IPS DF 6.9 (cell line): Measurements from ENCODE around the gene BAX.

Experiments used
- DNase-seq: peaks from one replicate; pipeline ENCODE4 v3.0.0-alpha.2; 2013; ENCODE audit warnings: low read depth, low spot score
- H3K27ac ChIP-seq: one replicate; pipeline ENCODE4 v1.5.1; 2013; ENCODE audit warnings: low read length, control low read depth
- H3K27me3 ChIP-seq: 2 replicates; pipeline ENCODE4 v1.6.1; 2013; ENCODE audit warnings: mild to moderate bottlenecking, low read length; ENCODE audit not compliant: control insufficient read depth, insufficient read depth
- H3K36me3 ChIP-seq: 2 replicates; pipeline ENCODE4 v1.6.1; 2013; ENCODE audit warnings: low read length; ENCODE audit not compliant: control insufficient read depth, insufficient read depth
- H3K4me1 ChIP-seq: 2 replicates; pipeline ENCODE4 v1.6.1; 2013; ENCODE audit warnings: low read length; ENCODE audit not compliant: control insufficient read depth, insufficient read depth
- H3K4me3 ChIP-seq: 2 replicates; pipeline ENCODE4 v1.5.1; 2013; ENCODE audit warnings: mild to moderate bottlenecking, low read length
- H3K9me3 ChIP-seq: 2 replicates; pipeline ENCODE4 v1.6.1; 2013; ENCODE audit warnings: low read length, inconsistent platforms; ENCODE audit not compliant: control insufficient read depth, insufficient read depth
- WGBS: extraction: QIAGEN DNeasy Blood & Tissue Kit; methylation state at CpG from one replicate; pipeline ENCODE4 v1.1.7; 2013; ENCODE audit warnings: mixed read lengths, missing lambda C conversion rate; ENCODE audit not compliant: insufficient read length, insufficient coverage; 5-methylcytosine and 5-hydroxymethylcytosine counted together

BAX gene

DNA sequence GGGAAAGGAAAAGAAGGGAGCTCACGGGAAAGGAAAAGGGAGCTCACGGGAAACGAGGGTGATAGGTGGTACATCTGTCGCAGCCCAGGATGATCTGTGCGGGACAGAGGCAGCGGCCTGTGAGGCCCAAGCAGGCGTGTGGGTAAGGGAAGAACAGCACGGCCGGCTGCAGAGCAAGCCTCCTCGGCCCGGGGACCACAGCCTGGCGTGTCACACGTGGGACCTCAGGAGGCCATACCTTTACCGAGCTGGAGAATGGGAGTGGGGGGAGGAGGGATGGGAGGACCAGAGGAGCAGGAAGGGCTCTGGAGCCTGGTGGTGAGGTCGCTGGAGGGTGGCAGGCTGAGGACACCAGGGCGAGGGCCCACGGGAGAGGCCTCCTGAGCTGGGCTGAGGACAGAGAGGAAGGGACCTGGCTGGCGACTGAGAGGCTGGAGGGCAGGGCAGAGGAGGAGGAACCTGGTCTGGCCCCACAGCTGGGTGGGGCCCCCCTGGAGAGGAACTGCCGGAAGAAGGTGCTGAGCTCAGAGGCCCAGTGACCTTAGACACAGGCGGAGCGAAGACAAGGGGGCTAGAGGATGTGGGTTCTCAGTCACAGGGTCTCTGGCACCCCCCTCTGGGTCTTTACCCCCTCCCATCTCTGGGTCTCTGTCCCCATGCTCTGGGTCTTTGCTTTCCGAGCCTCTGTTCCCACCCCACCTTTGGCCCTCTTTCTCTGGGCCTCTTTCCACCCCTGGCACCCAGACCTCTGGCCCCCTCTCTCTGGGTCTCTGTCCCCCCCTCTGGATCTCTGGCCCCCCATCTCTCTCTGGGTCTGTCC, 7.6 kb downstream of the BAX start:
- H3K4me3 ChIP-seq, result no peak overlapping the region

DNA sequence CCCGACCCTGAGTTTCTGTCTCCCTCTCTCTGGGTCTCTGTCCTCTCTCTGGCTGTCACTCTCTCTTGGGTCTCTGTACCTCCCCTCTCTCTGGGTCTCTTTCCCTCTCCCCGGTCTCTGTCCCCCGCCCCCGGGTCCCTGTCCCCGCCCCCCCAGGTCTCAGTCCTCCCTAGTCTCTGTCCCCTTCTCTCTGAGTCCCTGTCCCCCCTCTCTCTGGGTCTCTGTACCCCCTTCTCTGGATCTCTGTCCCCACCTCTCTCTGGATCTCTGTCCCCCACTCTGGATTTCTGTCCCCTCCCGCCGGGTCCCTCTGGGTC, 8.1 kb downstream of the BAX start:
- H3K4me3 ChIP-seq, result no peak overlapping the region
- WGBS, result no CpG with 5 or more reads among the region's 7 CpGs
- no peak for DNase-seq
- no peaks in the 10 kb centered on the region for H3K27me3 ChIP-seq
- H3K9me3 ChIP-seq, result no peaks in the 10 kb centered on the region
- H3K4me1 ChIP-seq, result peaks cover 6% of the 10 kb centered on the region; the same call in 1 of the 2 replicates
- no peak overlapping the region for H3K27ac ChIP-seq
- H3K36me3 ChIP-seq, result peaks cover 16% of the 10 kb centered on the region

More for the DNA sequence above, 7.6 kb downstream of the BAX start:
- Histone ChIP-seq H3K4me1 (peaks cover 6% of the 10 kb centered on the region; the same call in 1 of the 2 replicates), H3K27me3 (no peaks in the 10 kb centered on the region), H3K36me3 (peaks cover 16% of the 10 kb centered on the region), H3K27ac (no peak overlapping the region), H3K9me3 (no peaks in the 10 kb centered on the region)
- DNase-seq, result no peak
- WGBS, result no CpG with 5 or more reads among the region's 22 CpGs

- H3K27ac ChIP-seq, result peak overlapping the region; percentile 7
- no peaks in the 10 kb centered on the region for H3K27me3 ChIP-seq
- no peak for DNase-seq
- no peaks in the 10 kb centered on the region for H3K9me3 ChIP-seq
- peaks cover 6% of the 10 kb centered on the region; the same call in 1 of the 2 replicates for H3K4me1 ChIP-seq
- WGBS, result no CpG with 5 or more reads among the region's 28 CpGs
- H3K4me3 ChIP-seq, result peak overlapping the region; percentile 30; the same call in 1 of the 2 replicates
- peaks cover 16% of the 10 kb centered on the region for H3K36me3 ChIP-seq
These were observed 8.9 kb downstream of the BAX start for GRCh38 chr19:48963371-48964204.

DNA sequence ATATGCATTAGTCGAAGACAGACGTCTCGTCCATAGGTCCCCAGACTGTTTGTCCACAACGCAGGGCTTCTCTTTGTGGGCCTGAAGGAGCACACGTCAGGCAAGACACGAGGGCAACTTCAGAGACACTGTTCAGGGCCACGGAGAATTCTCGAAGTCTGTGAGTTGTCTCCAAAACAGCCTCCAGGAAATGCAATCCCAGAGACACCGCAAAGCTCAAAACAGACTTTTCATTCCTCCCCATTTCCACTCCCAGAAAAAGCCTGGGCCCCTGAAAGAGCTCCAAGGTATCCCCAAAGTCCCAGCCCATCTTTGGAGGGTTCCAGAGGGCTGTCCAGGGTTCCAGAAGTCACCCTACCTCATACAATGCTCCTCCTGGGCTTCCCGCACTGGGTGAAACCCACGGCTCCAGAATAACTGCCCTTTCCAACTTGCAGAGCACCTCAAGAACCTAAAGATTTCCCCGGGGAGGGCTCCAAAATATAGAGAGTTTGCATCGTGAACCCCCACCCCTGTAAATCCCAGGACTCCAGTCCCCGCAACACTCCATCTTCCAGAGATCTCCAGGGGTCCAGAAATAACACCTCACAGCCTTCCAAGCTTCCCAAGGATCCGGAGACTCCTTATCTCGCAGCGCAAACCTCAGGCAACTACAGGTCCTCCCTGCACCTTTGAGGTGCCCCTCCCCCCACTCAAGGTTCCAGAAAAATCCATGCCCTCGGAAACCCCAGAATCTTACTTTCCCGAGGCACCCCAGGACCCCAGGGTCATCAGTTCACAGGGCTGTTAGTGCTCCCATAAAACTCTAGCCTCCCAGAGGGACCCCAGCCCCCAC, 9.7 kb downstream of the BAX start:
- DNase-seq, result no peak
- Histone ChIP-seq H3K36me3 (peaks cover 23% of the 10 kb centered on the region), H3K27ac (peak overlapping the region; percentile 7)

GRCh38 chr19:48965040-48965805, 10.5 kb downstream of the BAX start, which contains the start of gene FTL:
Gene FTL (plus strand): TSS chr19:48965309. CDS start chr19:48965508, 199 bp downstream.
- Histone ChIP-seq H3K36me3 (peaks cover 23% of the 10 kb centered on the region), H3K4me1 (peaks cover 6% of the 10 kb centered on the region; the same call in 1 of the 2 replicates), H3K9me3 (no peaks in the 10 kb centered on the region), H3K27me3 (no peaks in the 10 kb centered on the region), H3K4me3 (peak within 1 kb of the TSS; percentile 72), H3K27ac (peak within 1 kb of the TSS; percentile 7)
- DNase-seq, result peak; percentile 94
- no CpG with 5 or more reads among the region's 52 CpGs for WGBS

More for the DNA sequence above, 9.7 kb downstream of the BAX start:
- H3K27me3 ChIP-seq, result no peaks in the 10 kb centered on the region
- peaks cover 6% of the 10 kb centered on the region; the same call in 1 of the 2 replicates for H3K4me1 ChIP-seq
- H3K9me3 ChIP-seq, result no peaks in the 10 kb centered on the region
- no CpG with 5 or more reads among the region's 19 CpGs for WGBS
- peak overlapping the region; percentile 30; the same call in 1 of the 2 replicates for H3K4me3 ChIP-seq

GRCh38 chr19:48965806-48966540, 11.3 kb downstream of the BAX start:
- H3K4me1 ChIP-seq, result peaks cover 6% of the 10 kb centered on the region; the same call in 1 of the 2 replicates
- H3K27ac ChIP-seq, result no peak overlapping the region
- H3K9me3 ChIP-seq, result no peaks in the 10 kb centered on the region
- no peak for DNase-seq
- H3K36me3 ChIP-seq, result peaks cover 21% of the 10 kb centered on the region
- no CpG with 5 or more reads among the region's 36 CpGs for WGBS
- no peaks in the 10 kb centered on the region for H3K27me3 ChIP-seq
- H3K4me3 ChIP-seq, result peak overlapping the region; percentile 72

DNA sequence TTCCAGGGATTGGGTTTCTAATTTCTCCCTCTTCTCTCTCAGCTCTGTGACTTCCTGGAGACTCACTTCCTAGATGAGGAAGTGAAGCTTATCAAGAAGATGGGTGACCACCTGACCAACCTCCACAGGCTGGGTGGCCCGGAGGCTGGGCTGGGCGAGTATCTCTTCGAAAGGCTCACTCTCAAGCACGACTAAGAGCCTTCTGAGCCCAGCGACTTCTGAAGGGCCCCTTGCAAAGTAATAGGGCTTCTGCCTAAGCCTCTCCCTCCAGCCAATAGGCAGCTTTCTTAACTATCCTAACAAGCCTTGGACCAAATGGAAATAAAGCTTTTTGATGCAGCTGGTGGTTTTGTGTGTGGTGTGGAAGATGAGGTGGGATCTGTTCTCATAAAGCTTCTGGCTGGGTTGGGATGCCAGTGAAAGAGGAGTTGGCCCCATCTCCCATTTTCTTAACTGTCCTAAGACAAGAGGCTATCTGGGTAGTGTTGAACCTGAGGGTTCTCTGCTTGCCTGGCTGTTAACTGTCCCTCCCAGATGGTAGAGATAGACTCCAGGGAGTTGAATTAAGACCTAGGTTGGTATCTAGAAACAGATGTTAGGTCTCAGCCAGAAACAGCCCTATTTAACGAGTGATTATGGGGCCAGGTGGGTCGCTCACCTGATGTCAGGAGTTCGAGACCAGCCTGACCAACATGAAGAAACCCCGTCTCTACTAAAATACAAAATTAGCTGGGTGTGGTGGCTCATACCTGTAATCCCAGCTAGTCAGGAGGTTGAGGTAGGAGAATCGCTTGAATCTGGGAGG, 12.1 kb downstream of the BAX start:
- Histone ChIP-seq H3K4me3 (no peak overlapping the region; the same call in 1 of the 2 replicates), H3K27me3 (no peaks in the 10 kb centered on the region), H3K4me1 (peaks cover 6% of the 10 kb centered on the region; the same call in 1 of the 2 replicates), H3K36me3 (peaks cover 21% of the 10 kb centered on the region), H3K27ac (no peak overlapping the region), H3K9me3 (no peaks in the 10 kb centered on the region)
- DNase-seq, result no peak
- no CpG with 5 or more reads among the region's 10 CpGs for WGBS

DNA sequence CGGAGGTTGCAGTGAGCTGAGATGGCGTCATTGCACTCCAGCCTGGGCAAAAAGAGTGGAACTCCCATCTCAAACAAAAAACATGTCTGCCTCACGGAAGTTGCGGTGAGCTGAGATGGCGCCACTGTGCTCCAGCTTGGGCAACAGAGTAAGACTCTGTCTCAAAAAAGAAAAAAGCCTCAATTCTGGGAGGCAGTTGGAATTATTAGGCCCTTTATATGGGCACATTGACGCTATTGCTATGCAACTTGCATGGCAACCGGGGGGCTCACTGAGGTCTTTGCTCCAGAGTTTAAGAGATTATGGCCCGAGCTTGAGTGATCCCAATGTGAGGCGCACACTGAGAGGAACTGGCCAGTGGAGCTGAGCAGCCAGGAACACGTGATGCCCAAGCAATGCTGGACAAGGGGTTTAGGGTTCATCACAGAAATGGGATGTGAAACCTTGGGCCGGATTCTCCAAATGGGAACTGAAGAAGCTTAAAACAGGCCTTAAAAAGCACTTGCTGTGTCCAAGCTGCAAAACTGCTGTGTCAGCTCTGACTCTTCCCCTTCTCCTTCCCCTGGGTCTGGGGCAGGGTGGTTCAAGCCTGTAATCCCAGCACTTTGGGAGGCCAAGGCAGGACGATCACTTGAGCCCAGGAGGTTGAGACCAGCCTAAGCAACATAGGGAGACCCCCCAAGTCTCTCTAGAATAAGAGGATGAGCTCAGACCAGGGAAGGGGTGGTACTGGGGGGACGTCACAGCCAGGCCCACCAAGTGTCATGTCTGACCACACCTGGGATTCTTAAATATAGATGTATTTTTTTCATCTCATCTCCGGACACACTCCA, 12.9 kb downstream of the BAX start:
- peaks cover 18% of the 10 kb centered on the region for H3K36me3 ChIP-seq
- peaks cover 2% of the 10 kb centered on the region; the same call in 1 of the 2 replicates for H3K4me1 ChIP-seq
- no peak overlapping the region for H3K4me3 ChIP-seq
- H3K27ac ChIP-seq, result no peak overlapping the region
- H3K9me3 ChIP-seq, result no peaks in the 10 kb centered on the region
- WGBS, result no CpG with 5 or more reads among the region's 14 CpGs
- no peak for DNase-seq
- no peaks in the 10 kb centered on the region for H3K27me3 ChIP-seq
